PC-9 (cell line): ENCODE data around the gene NPIPA1. TPM values are rescaled to one million over a fixed set of nuclear protein-coding genes. Genes with fewer than 3 reads are reported as not detected.
"Not testable (repeated sequence)": the region's sequence is repeated elsewhere in the genome, so short reads cannot be mapped to it uniquely, and the experiment has no call there.

Experiments
- Bru-seq: library from RNA; stranded (reverse); fragments of 400-500 nt; gene quantifications from one replicate; lab custom pipeline; 2021; lab: Mats Ljungman, UMichigan
- BruChase-seq, 2 experiments: library from RNA; stranded (reverse); fragments of 400-500 nt; gene quantifications; one replicate each; lab custom pipeline; 2021; lab: Mats Ljungman, UMichigan
- BruUV-seq: library from RNA; stranded (reverse); fragments of 400-500 nt; replicated peaks from 2 replicates; lab custom pipeline; 2021; lab: Mats Ljungman, UMichigan
- CTCF ChIA-PET: fragments of 300-600 bp; sonication (Branson Sonifier 250); formaldehyde crosslinking; loops from one replicate; lab custom pipeline; 2022; ENCODE audit warnings: antibody characterized with exemption; lab: Charles Lee
- POLR2A ChIA-PET: fragments of 300-600 bp; sonication (Branson Sonifier 250); formaldehyde crosslinking; loops from one replicate; lab custom pipeline; 2022; ENCODE audit warnings: antibody characterized with exemption; ENCODE audit not compliant: unreplicated experiment; lab: Charles Lee
- DNase-seq, 2 experiments: peaks; one replicate each; pipeline versions ENCODE4 v3.0.0 to v3.0.0-alpha.2; 2015 to 2022; ENCODE audit warnings: mixed read lengths in 1 of 2
- H2AFZ ChIP-seq: fragments of 200-600 bp; sonication (generic); 2 replicates; pipeline ENCODE4 v1.8.1; 2017; ENCODE audit warnings: antibody characterized with exemption
- H3F3A ChIP-seq: fragments of 200-600 bp; sonication (generic); 2 replicates; pipeline ENCODE4 v1.8.1; 2017; ENCODE audit warnings: antibody characterized with exemption, mild to moderate bottlenecking, low read depth; ENCODE audit not compliant: insufficient read depth
- H3K27ac ChIP-seq: fragments of 200-600 bp; sonication (generic); 2 replicates; pipeline ENCODE4 v1.6.1; 2016; ENCODE audit warnings: mixed run types
- H3K27me3 ChIP-seq: fragments of 200-600 bp; sonication (generic); 2 replicates; pipeline ENCODE4 v1.6.1; 2016; ENCODE audit warnings: low read depth, mixed run types; ENCODE audit not compliant: insufficient read depth
- H3K36me3 ChIP-seq: fragments of 200-600 bp; sonication (generic); 2 replicates; pipeline ENCODE4 v1.6.1; 2016; ENCODE audit warnings: low read depth, mixed run types
- H3K4me1 ChIP-seq: fragments of 200-600 bp; sonication (generic); replicated peaks from 2 replicates; pipeline ENCODE4 v1.6.1; 2016; ENCODE audit warnings: mixed run types; ENCODE audit not compliant: insufficient read depth
- H3K4me2 ChIP-seq: fragments of 200-600 bp; sonication (generic); 2 replicates; pipeline ENCODE4 v1.6.1; 2017; ENCODE audit warnings: mixed run types
- H3K4me3 ChIP-seq: fragments of 200-600 bp; sonication (generic); 2 replicates; pipeline ENCODE4 v1.6.1; 2016; ENCODE audit warnings: mixed run types
- H3K79me2 ChIP-seq: fragments of 200-600 bp; sonication (generic); 2 replicates; pipeline ENCODE4 v1.6.1; 2017; ENCODE audit warnings: low read depth, mixed run types
- H3K9me2 ChIP-seq: fragments of 200-600 bp; sonication (generic); 2 replicates; pipeline ENCODE4 v1.8.1; 2017; ENCODE audit warnings: mild to moderate bottlenecking; ENCODE audit not compliant: insufficient read depth
- H3K9me3 ChIP-seq: fragments of 200-600 bp; sonication (generic); 2 replicates; pipeline ENCODE4 v1.8.1; 2016; ENCODE audit warnings: low read depth; ENCODE audit not compliant: insufficient read depth
- H4K20me1 ChIP-seq: fragments of 200-600 bp; sonication (generic); 2 replicates; pipeline ENCODE4 v1.8.1; 2017; ENCODE audit not compliant: insufficient read depth
- intact Hi-C: fragments of 100-400 bp; cut with micrococcal nuclease; formaldehyde crosslinking; loops from one replicate; pipeline ENCODE4 v1.10.0; 2022; ENCODE audit not compliant: unreplicated experiment
- long read RNA-seq: library from polyadenylated mRNA; stranded (forward); transcript quantifications from one replicate; pipeline ENCODE4 v2.0.0, GENCODE V29; 2022
- total RNA-seq: library from RNA; stranded (reverse); gene quantifications from 2 replicates; pipeline ENCODE4 v1.2.3, GENCODE V29; 2021

Gene NPIPA1
- total RNA-seq (84.5 and 109 TPM in 2 replicates), Bru-seq, nascent RNA (percentile 61 among the genes with signal in this experiment), BruChase-seq, experiment 1, labeled RNA remaining after a 2-hour chase (percentile 70 among the genes with signal in this experiment), BruChase-seq, experiment 2, labeled RNA remaining after a 6-hour chase (percentile 71 among the genes with signal in this experiment)
- long read RNA-seq, partial matches to known transcripts: 1 of 1 reads
- long read RNA-seq, other reads (novel, unspliced or antisense): 0 of 1 reads

- not testable (repeated sequence) for BruUV-seq
Measured at GRCh38 chr16:14937143-14937542, at the start of gene NPIPA1. NPIPA1 (plus strand) TSS chr16:14937443; CDS start chr16:14937443, 0 bp downstream.

GRCh38 chr16:14892111-14892510 lies 45.1 kb upstream of the NPIPA1 start:
- H3F3A ChIP-seq, BruUV-seq, H3K36me3 ChIP-seq, POLR2A ChIA-PET, H3K27me3 ChIP-seq, H3K4me3 ChIP-seq, H4K20me1 ChIP-seq, H3K27ac ChIP-seq, intact Hi-C loops, H3K4me2 ChIP-seq, H3K9me2 ChIP-seq, H3K9me3 ChIP-seq, H3K4me1 ChIP-seq, CTCF ChIA-PET, H3K79me2 ChIP-seq, H2AFZ ChIP-seq, DNase-seq: not testable (repeated sequence)

More at GRCh38 chr16:14937143-14937542, at the start of gene NPIPA1:
- CTCF ChIA-PET, H3K9me2 ChIP-seq, H3K36me3 ChIP-seq, H3K4me1 ChIP-seq, H3K79me2 ChIP-seq, H3K9me3 ChIP-seq, H3K27me3 ChIP-seq, H3K4me3 ChIP-seq, H3K27ac ChIP-seq, H3F3A ChIP-seq, DNase-seq, POLR2A ChIA-PET, H3K4me2 ChIP-seq, intact Hi-C loops, H2AFZ ChIP-seq, H4K20me1 ChIP-seq: not testable (repeated sequence)

GRCh38 chr16:14895382-14895781 lies 41.9 kb upstream of the NPIPA1 start:
- H2AFZ ChIP-seq, H3K36me3 ChIP-seq, H3K4me2 ChIP-seq, H3K9me2 ChIP-seq, H3K9me3 ChIP-seq, H3K4me3 ChIP-seq, H3K4me1 ChIP-seq, H3K27me3 ChIP-seq, intact Hi-C loops, POLR2A ChIA-PET, CTCF ChIA-PET, H3F3A ChIP-seq, H3K79me2 ChIP-seq, H4K20me1 ChIP-seq, DNase-seq, H3K27ac ChIP-seq: not testable (repeated sequence)
- TSS peak; percentile 43 for BruUV-seq

GRCh38 chr16:14896023-14896422 lies 41.2 kb upstream of the NPIPA1 start:
- intact Hi-C loops, BruUV-seq: not testable (repeated sequence)

GRCh38 chr16:14897006-14897664 lies 40.1 kb upstream of the NPIPA1 start:
- CTCF ChIA-PET: not testable (repeated sequence)

More at GRCh38 chr16:14896023-14896422, 41.2 kb upstream of the NPIPA1 start:
- H3K27ac ChIP-seq, H3K4me1 ChIP-seq, H3K36me3 ChIP-seq, H3K9me3 ChIP-seq, H3K4me2 ChIP-seq, H3K4me3 ChIP-seq, H3K9me2 ChIP-seq, H3K79me2 ChIP-seq, DNase-seq, H4K20me1 ChIP-seq, H3F3A ChIP-seq, CTCF ChIA-PET, H2AFZ ChIP-seq, POLR2A ChIA-PET, H3K27me3 ChIP-seq: not testable (repeated sequence)

GRCh38 chr16:14898162-14898561 lies 39.1 kb upstream of the NPIPA1 start:
- POLR2A ChIA-PET: not testable (repeated sequence)

More at GRCh38 chr16:14897006-14897664, 40.1 kb upstream of the NPIPA1 start:
- H2AFZ ChIP-seq, H3K9me2 ChIP-seq, H3K9me3 ChIP-seq, H3K79me2 ChIP-seq, DNase-seq, H3K27me3 ChIP-seq, POLR2A ChIA-PET, H3K27ac ChIP-seq, H3K4me3 ChIP-seq, H3K4me2 ChIP-seq, H3F3A ChIP-seq, H4K20me1 ChIP-seq, H3K36me3 ChIP-seq, intact Hi-C loops, BruUV-seq, H3K4me1 ChIP-seq: not testable (repeated sequence)

GRCh38 chr16:14903191-14903957 lies 33.9 kb upstream of the NPIPA1 start:
- H3K4me2 ChIP-seq, H3K79me2 ChIP-seq, H3K9me3 ChIP-seq, H3K4me1 ChIP-seq, DNase-seq, POLR2A ChIA-PET, H3K36me3 ChIP-seq, BruUV-seq, H3K9me2 ChIP-seq, CTCF ChIA-PET, H3K27me3 ChIP-seq, H3F3A ChIP-seq, H2AFZ ChIP-seq, H4K20me1 ChIP-seq, H3K27ac ChIP-seq, intact Hi-C loops, H3K4me3 ChIP-seq: not testable (repeated sequence)

More at GRCh38 chr16:14898162-14898561, 39.1 kb upstream of the NPIPA1 start:
- H3K4me2 ChIP-seq, H3K9me3 ChIP-seq, H3F3A ChIP-seq, H3K27ac ChIP-seq, H3K4me1 ChIP-seq, H4K20me1 ChIP-seq, DNase-seq, intact Hi-C loops, H3K4me3 ChIP-seq, BruUV-seq, H3K79me2 ChIP-seq, H3K9me2 ChIP-seq, H3K27me3 ChIP-seq, CTCF ChIA-PET, H3K36me3 ChIP-seq, H2AFZ ChIP-seq: not testable (repeated sequence)
